ENCODE data around the gene HIVEP3. TPM values are rescaled to one million over a fixed set of nuclear protein-coding genes. Genes with fewer than 3 reads are reported as not detected.

HIVEP3 gene
- total and polyA plus RNA-seq, 2 donors (not counting 1 experiment from before 2014, with no cell fraction given) = 2.0 to 5.1 TPM

GRCh38 chr1:41891199-41891896, 27.4 kb downstream of the HIVEP3 start:
- peak; percentile 96 for ATAC-seq (ENCODE audit: low read depth)
- peak overlapping the region; percentile 75 for H3K9ac ChIP-seq (ENCODE audit: low read length)
- CTCF ChIA-PET = interaction anchor here (1.0 to 3.3 kb wide), 11 partner anchors 23 to 375 kb away, joined by 3 to 40 read pairs (median 4); no protein-coding TSS in a partner anchor
- DNase-seq = peak; percentile 86
- H3K9me3 ChIP-seq (ENCODE audit: control extremely low read depth in 1 of 3, control insufficient read depth in 2 of 3, insufficient read depth in 1 of 3, low read length in 2 of 3) = no peaks in the 10 kb centered on the region
- no peaks in the 10 kb centered on the region for H3K36me3 ChIP-seq (replicated peaks in 1 of 2; ENCODE audit: control extremely low read depth in 1 of 2, control insufficient read depth in 1 of 2, extremely low read depth in 1 of 2, insufficient read depth in 2 of 2, low read length in 1 of 2)
- no peaks in the 10 kb centered on the region for H3K27me3 ChIP-seq (replicated peaks in 1 of 4; ENCODE audit: control extremely low read depth in 1 of 4, control insufficient read depth in 3 of 4, insufficient read depth in 4 of 4, low read length in 3 of 4)
- Mint-ChIP-seq H3K9me3 (ENCODE audit: insufficient read depth) (no peaks in the 10 kb centered on the region), H3K27ac (peak overlapping the region; percentile 83), H3K4me1 (peaks cover 16% of the 10 kb centered on the region), H3K4me3 (peak overlapping the region; percentile 84), H3K27me3 (no peaks in the 10 kb centered on the region)
- H3K79me2 ChIP-seq (ENCODE audit: control insufficient read depth, insufficient read depth, low read length) = no peaks in the 10 kb centered on the region
- H2AFZ ChIP-seq (ENCODE audit: insufficient read depth, low read depth, low read length, poor library complexity, severe bottlenecking) = peak overlapping the region; percentile 96
- POLR2A ChIA-PET = no interaction called here
- TF ChIP-seq, protein P1, sequence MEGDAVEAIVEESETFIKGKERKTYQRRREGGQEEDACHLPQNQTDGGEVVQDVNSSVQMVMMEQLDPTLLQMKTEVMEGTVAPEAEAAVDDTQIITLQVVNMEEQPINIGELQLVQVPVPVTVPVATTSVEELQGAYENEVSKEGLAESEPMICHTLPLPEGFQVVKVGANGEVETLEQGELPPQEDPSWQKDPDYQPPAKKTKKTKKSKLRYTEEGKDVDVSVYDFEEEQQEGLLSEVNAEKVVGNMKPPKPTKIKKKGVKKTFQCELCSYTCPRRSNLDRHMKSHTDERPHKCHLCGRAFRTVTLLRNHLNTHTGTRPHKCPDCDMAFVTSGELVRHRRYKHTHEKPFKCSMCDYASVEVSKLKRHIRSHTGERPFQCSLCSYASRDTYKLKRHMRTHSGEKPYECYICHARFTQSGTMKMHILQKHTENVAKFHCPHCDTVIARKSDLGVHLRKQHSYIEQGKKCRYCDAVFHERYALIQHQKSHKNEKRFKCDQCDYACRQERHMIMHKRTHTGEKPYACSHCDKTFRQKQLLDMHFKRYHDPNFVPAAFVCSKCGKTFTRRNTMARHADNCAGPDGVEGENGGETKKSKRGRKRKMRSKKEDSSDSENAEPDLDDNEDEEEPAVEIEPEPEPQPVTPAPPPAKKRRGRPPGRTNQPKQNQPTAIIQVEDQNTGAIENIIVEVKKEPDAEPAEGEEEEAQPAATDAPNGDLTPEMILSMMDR (IDR thresholded peaks at IDR 0.05) = peak; percentile 51
- TF ChIP-seq EZH2 (IDR thresholded peaks at IDR 0.05; ENCODE audit: borderline replicate concordance, insufficient read depth, low read depth, low read length, poor library complexity, severe bottlenecking) = no peak
- H3K4me3 ChIP-seq (ENCODE audit: control extremely low read depth in 1 of 5, extremely low read depth in 1 of 5, insufficient read depth in 1 of 5, low read depth in 2 of 5, low read length in 4 of 5) = peak overlapping the region; percentile 8 to 70 (median 52)
- 1% methylated on average over 5 of the region's 9 CpGs for WGBS (ENCODE audit: insufficient coverage)
- peak overlapping the region; percentile 72 to 80 for H3K27ac ChIP-seq (ENCODE audit: low read length in 2 of 2)
- H4K20me1 ChIP-seq (ENCODE audit: control insufficient read depth, insufficient read depth, low read length, poor library complexity, severe bottlenecking) = no peaks in the 10 kb centered on the region
- intact Hi-C loops (cut with micrococcal nuclease) = loop anchor here (2.0 to 10.0 kb wide), 3 partner anchors 127 to 317 kb away; no protein-coding TSS in a partner anchor
- H3K4me1 ChIP-seq (ENCODE audit: control insufficient read depth in 2 of 2, insufficient read depth in 2 of 2, low read length in 2 of 2) = peaks cover 13 to 23% of the 10 kb centered on the region in 2 donors
- peak overlapping the region; percentile 88 for H3K4me2 ChIP-seq (replicated peaks; ENCODE audit: low read depth, low read length, poor library complexity, severe bottlenecking)

- intact Hi-C loops (cut with micrococcal nuclease) = loop anchor here (2.0 to 10.0 kb wide), 3 partner anchors 126 to 316 kb away; no protein-coding TSS in a partner anchor
- peaks cover 13 to 23% of the 10 kb centered on the region in 2 donors for H3K4me1 ChIP-seq (ENCODE audit: control insufficient read depth in 2 of 2, insufficient read depth in 2 of 2, low read length in 2 of 2)
- TF ChIP-seq, protein P1 (IDR thresholded peaks at IDR 0.05) = no peak
- no peak for TF ChIP-seq EZH2 (IDR thresholded peaks at IDR 0.05; ENCODE audit: borderline replicate concordance, insufficient read depth, low read depth, low read length, poor library complexity, severe bottlenecking)
- Mint-ChIP-seq H3K9me3 (ENCODE audit: insufficient read depth) (no peaks in the 10 kb centered on the region), H3K27me3 (no peaks in the 10 kb centered on the region), H3K27ac (peak overlapping the region; percentile 83), H3K4me1 (peaks cover 16% of the 10 kb centered on the region), H3K4me3 (peak overlapping the region; percentile 84)
- ChIA-PET POLR2A (no interaction called here), CTCF (interaction anchor here (1.1 to 2.6 kb wide), 7 partner anchors 23 to 375 kb away, joined by 3 to 40 read pairs (median 4); no protein-coding TSS in a partner anchor)
- no peak for DNase-seq
- peak overlapping the region; percentile 96 for H2AFZ ChIP-seq (ENCODE audit: insufficient read depth, low read depth, low read length, poor library complexity, severe bottlenecking)
- 50% methylated on average over 3 of the region's 6 CpGs for WGBS (ENCODE audit: insufficient coverage)
- peak overlapping the region; percentile 75 for H3K9ac ChIP-seq (ENCODE audit: low read length)
- peak overlapping the region; percentile 72 to 80 for H3K27ac ChIP-seq (ENCODE audit: low read length in 2 of 2)
- no peaks in the 10 kb centered on the region for H3K9me3 ChIP-seq (ENCODE audit: control extremely low read depth in 1 of 3, control insufficient read depth in 2 of 3, insufficient read depth in 1 of 3, low read length in 2 of 3)
- H4K20me1 ChIP-seq (ENCODE audit: control insufficient read depth, insufficient read depth, low read length, poor library complexity, severe bottlenecking) = no peaks in the 10 kb centered on the region
- no peak for ATAC-seq (ENCODE audit: low read depth)
- peak overlapping the region in 3 of 5 experiments; percentile 52 to 70 (median 57) for H3K4me3 ChIP-seq (ENCODE audit: control extremely low read depth in 1 of 5, extremely low read depth in 1 of 5, insufficient read depth in 1 of 5, low read depth in 2 of 5, low read length in 4 of 5)
- H3K4me2 ChIP-seq (replicated peaks; ENCODE audit: low read depth, low read length, poor library complexity, severe bottlenecking) = peak overlapping the region; percentile 88
- no peaks in the 10 kb centered on the region for H3K36me3 ChIP-seq (replicated peaks in 1 of 2; ENCODE audit: control extremely low read depth in 1 of 2, control insufficient read depth in 1 of 2, extremely low read depth in 1 of 2, insufficient read depth in 2 of 2, low read length in 1 of 2)
- H3K79me2 ChIP-seq (ENCODE audit: control insufficient read depth, insufficient read depth, low read length) = no peaks in the 10 kb centered on the region
- no peaks in the 10 kb centered on the region for H3K27me3 ChIP-seq (replicated peaks in 1 of 4; ENCODE audit: control extremely low read depth in 1 of 4, control insufficient read depth in 3 of 4, insufficient read depth in 4 of 4, low read length in 3 of 4)
Observed at GRCh38 chr1:41890825-41891198, 27.9 kb downstream of the HIVEP3 start.
